GM18867 (cell line): ENCODE measurements around the gene RBFA.
"Not testable (repeated sequence)": the region's sequence is repeated elsewhere in the genome, so short reads cannot be mapped to it uniquely, and the experiment has no call there.

Source experiments
- ATAC-seq: cut with Tn5 transposase; IDR thresholded peaks from one replicate; pipeline ENCODE4 v1.9.1; 2021; ENCODE audit warnings: mild to moderate bottlenecking, moderate library complexity; ENCODE audit not compliant: unreplicated experiment

Gene RBFA, protein sequence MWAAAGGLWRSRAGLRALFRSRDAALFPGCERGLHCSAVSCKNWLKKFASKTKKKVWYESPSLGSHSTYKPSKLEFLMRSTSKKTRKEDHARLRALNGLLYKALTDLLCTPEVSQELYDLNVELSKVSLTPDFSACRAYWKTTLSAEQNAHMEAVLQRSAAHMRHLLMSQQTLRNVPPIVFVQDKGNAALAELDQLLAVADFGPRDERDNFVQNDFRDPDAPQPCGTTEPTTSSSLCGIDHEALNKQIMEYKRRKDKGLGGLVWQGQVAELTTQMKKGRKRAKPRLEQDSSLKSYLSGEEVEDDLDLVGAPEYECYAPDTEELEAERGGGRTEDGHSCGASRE

DNA sequence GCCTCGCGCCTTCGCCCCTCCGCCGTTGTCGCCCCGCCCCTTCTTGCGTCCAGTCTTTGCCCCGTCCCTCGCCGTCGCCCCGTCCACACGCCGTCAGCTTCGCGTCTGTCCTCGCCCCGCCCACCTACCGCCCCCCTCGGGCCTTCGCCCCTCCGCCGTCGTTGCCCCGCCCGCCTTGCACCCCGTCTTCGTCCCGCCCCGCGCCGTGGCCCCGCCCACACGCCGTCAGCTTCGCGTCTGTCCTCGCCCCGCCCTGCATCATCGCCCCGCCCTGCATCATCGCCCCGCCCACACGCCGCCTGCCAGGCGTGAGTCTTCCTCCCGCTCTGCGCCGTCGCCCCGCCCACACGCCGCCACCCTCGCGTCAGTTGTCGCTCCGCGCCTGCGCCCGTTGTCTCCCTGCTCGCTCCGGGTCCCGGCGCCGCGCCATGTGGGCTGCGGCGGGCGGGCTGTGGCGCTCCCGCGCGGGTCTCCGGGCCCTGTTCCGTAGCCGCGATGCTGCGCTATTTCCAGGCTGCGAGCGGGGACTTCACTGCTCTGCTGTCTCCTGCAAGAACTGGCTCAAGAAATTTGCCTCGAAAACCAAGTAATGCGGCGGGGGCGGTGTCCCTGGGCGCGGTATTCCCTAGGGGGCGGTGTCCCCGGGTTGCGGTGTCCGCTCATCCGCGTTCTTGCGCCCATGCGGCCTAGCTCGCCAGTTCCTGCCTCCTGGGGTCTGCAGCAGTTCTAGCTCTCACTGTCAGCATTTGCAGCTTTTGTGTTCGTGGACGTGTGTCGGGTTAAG is at the start of gene RBFA:
RBFA (plus strand) TSS at position 367 of the 784 bp plus-strand sequence; CDS start at position 429, 62 bp downstream.
- peak; percentile 75 for ATAC-seq

DNA sequence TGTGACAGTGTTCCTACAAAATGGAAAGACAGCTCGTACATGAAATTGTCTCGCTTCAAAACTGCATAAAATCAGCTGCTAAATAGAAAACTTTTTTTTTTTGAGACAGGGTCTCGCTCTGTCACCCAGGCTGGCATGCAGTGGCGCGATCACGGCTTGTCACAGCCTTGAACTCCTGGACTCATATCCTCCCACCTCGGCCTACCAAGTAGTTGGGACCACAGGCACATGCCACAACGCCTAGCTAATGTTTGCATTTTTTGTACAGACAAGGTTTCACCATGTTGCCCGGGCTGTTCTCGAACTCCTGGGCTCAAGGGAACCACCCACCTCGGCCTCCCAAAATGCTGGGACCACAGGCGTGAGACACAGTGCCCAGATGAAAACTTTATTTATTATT is 49.1 kb upstream of the RBFA start:
- ATAC-seq, result no peak

DNA sequence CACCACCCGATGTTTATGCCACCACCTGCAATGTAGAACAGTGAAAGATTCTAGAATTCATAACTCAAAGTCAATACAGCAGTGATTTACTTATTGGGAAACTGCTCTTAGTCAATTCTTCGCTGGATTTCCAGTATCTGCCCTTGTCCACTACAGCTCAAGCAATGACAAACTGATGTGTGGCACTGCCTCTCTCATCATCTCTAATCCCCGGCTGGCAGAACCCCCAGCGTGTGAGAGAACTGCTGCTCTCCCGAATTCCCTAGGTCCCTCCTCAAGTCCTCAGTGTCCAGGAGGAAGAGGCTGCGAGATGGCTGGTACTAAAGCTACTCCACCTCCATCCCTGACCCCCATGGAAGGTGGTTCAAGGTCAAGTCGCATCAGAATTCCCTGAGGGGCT is 47.5 kb upstream of the RBFA start:
- no peak for ATAC-seq

DNA sequence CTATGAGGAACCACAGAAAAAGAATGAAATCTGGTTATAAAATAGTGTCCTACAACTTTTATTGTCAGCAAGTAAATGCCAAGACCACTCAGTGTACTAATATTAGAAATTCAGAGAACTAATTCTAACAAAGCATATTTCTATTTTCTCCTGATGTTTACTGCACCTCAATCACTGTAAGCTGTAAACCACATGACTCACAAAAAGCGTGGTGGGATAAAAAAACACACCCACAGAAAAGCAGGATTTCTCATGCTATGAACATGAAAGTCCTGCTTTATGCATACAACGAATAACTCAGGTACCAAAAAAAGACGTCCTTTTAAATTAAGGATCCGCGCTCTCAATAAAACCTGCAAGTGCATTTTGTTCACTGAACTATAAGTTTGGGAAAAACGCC is 46.7 kb upstream of the RBFA start:
- ATAC-seq, result no peak

DNA sequence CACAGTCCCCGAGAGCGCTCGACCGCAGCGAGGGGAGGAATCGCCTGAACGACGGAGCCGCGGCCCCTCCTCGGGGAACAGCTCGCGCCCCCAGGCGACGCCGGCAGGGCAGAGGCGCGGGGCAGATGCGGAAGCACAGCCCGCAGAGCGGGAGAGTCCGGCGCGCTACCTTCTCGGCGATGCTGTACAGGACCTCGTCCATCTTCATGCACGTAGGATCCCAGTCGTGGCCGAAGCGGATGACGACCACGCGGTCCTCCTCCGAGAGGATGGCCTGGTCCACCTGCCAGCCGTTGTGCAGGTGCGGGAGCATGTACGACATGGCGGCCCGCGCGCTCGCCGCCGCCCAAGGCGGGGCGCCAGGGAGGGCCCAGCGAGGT is 46.2 kb upstream of the RBFA start:
- ATAC-seq, result peak; percentile 63

DNA sequence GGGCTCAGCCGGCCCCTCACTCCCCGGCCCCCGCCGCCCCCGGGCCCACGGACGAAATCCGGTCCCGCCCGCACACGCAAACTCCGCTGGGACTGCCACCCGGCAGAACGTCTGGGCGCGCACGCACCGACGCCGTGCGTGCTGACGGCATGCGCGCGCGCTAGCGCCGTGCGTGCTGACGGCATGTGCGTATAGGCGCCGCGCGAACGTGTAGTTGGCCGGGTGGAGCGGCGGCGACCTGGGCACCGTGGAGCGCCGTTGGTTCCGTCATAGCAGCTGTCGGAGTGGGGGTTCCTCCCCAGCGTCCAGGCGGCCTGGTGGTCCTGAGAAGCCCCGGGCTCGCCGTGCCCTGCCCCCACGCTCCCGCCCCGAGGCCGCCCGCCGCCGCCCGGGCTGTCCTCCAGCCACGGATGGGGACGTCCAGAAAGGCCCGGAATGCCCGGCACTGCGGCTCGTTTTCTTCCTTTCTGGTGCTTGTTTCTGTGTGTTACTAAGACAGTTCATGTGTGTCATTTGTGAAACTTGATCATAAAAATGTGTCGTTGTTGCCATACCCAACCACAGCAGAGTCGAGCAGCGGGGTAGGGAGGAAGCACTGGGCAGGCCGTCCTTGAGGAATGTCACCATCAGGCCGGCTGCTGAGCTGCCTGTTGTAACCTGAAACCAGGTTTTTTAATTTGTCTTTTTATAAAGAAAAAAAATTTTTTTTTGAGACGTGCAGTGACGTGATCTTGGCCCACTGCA is 45.6 kb upstream of the RBFA start, which contains the start of gene TXNL4A:
TXNL4A (minus strand) TSS at position 113 of the 744 bp plus-strand sequence. CDS start 171 bp downstream, outside the sequence.
- peak; percentile 98 for ATAC-seq

DNA sequence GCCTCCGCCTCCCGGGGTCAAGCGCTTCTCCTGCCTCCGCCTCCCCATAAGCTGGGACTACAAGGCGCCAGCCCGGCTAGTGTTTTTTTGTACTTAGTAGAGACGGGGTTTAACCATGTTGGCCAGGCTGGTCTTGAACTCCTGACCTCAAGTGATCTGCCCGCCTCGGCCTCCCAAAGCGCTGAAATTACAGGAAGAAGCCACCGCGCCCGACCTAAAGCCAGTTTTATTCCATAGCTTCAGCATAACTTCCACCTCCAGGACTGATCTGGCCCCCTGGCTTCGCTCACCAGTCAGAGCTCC is 45.1 kb upstream of the RBFA start:
- ATAC-seq, result no peak

DNA sequence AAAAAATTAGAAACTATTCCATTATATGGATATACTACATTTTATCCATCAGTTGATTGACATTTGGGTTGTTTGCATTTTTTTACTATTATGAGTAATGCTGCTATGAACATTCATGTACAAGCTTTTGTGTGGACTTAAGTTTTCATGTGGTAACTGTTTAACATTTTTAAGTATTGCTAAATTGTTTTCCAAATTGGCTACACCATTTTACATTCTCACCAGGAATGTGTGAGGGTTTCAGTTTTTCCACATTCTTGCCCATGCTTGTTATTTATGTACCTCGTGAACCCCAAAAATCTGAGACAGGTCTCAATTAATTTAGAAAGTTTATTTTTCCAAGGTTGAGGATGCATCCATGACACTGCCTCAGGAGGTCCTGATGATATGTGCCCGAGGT is 42.7 kb upstream of the RBFA start:
- ATAC-seq, result no peak

DNA sequence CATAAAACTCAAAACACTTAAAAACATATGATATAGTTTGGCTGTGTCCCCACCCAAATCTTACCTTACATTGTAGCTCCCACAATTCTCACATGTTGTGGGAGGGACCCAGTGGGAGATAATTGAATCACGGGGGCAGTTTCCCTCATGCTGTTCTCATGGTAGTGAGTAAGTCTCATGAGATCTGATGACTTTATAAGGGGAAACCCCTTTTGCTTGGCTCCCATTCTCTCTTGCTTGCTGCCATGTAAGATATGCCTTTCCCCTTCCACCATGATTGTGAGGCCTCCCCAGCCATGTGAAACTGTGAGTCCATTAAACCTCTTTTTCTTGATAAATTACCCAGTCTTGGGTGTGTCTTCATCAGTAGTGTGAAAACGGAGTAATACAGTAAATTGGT is 34.5 kb upstream of the RBFA start:
- ATAC-seq, result not testable (repeated sequence)

DNA sequence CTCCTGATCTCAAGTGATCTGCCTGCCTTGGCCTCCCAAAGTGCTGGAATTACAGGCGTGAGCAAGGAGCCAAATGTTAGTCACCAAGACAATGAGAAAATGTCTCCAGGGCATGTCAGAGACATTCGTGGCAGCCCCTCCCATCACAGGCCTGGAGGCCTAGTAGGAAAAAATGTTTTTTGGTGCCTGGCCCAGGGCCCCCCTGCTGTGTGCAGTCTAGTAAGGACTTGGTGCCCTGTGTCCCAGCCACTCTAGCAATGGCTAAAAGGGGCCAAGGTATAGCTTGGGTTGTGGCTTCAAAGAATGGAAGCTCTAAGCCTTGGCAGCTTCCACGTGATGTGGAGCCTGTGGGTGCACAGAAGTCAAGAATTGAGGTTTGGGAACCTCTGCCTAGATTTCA is 33.4 kb upstream of the RBFA start:
- no peak for ATAC-seq

DNA sequence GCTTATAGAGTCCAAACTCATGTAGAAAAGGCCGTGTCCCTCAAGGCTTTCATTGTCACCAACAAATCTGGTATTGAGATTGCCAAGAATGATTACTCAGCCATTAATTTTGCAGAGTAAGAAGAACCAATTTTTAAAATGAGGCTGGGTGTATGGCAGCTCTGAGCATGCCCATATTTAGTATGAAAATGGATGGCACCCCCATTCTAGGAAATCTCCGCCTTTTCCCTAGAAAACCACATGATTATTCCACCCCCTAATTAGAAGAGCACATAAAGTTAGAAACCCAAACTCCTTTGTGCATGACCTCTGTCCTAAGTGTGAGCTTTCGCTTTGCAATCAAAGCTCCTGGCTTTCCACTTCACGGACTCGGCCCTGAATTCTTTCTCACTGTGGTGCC is 31.8 kb upstream of the RBFA start:
- no peak for ATAC-seq

DNA sequence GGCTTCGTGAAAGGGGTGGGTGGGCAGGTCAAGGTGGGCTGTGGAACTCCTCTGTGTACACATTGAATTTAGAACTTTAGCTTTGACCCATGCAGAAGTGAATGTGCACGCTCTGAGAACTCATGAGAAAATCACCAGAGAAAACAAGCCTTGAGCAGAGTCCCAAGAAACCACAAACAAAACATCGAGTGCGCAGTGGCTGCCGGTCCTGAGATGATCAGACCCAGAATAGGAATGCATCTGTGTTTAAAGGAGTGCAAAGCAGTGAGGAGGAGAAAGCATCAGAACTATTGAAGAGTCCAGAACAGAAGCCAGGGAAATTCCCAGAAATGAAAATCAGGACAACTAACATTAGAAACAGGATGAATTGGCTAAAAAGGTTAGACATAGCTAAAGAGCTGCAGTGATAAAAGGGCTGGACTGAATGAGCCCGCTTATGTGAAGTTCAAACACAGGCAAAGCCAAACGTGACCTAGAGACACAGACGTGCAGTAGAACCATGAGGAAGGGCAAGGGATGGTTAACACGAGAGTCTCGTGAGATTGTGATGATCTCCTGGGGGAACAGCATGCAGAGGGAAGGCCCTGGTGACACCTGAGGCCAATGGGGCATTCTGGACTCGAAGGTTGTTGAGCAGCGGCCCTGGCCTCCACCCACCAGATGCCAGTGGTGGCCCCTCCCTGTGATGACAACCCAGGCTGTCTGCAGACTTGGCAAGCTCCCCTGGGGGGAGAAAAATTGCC is 29.5 kb upstream of the RBFA start:
- no peak for ATAC-seq

DNA sequence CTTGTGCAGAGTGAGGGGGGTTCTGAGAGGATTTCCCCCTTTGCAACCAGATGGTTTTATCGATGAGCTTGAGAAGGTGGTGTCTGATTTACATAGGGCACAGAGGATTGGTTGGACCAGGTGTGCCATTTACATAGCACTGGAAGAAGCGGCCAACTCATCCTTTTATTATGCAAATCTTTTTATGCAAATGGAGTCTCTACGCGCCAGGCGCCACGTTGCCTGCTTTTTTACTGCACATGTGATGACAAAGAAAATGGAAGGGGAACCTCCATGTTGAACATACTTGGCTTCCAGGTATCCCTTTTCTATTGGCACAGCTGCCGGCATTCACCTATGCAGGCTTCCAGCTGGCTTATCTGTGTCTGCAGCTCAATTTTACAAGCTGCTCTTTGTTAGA is 27.5 kb upstream of the RBFA start:
- ATAC-seq, result no peak

DNA sequence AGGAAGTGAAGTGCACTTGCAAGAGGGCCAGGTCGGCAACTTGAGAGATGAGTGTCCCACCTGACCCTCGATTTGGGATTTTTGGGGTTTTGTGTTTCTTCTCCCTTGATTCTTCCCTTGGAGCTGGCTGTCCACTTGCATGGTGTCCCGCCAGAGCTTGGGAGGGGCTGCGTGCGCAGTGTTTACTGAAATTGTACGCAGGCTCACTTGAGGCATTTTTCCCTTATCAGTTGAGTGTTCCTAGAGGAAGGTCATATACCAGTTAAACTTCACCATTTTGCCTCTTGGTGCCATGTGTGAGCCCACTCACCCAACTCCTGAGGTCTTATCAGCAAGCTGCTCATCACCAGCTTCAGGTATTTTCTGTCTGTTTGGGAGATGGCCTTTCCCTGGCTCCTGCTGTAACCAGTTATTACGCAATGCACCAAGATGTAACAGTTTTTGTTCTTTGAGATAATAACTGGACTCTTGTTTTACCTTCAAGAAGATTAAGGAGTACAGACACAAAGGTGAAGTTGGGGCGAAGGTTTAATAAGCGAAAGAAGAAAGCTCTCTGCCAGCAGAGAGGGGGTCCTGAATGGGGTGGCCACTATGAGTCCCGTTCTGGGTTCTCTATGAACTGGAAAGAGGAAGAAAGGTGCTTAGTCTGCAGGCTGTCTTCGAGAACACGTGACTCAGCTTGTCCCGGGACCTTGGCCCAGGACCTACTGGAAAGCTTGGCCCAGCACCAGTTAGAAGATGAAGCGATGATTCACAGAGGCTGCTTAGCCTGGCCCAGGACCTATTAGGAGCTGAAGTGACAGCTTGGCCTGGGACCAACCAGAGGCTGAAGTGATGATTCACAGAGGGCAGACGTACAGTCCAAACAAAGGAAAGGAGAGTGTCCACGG is 24.3 kb upstream of the RBFA start:
- no peak for ATAC-seq

DNA sequence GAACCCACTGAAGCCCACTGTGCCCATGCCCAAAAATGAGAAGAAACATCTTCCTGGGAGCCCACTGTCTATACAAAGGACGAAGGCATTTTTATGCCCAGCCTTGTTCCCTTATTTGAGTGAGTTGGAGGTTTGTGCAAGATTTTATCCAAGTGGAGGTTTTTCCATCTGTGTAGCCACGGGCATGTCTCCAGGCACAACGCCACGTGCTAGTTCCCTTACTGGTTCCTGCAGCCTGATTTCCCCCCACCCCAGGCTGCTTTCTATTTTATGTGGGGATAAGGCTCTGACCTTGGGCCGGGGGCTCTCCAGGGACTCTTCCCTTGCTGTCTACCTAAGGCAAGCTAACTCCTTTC is 23.7 kb upstream of the RBFA start:
- no peak for ATAC-seq

DNA sequence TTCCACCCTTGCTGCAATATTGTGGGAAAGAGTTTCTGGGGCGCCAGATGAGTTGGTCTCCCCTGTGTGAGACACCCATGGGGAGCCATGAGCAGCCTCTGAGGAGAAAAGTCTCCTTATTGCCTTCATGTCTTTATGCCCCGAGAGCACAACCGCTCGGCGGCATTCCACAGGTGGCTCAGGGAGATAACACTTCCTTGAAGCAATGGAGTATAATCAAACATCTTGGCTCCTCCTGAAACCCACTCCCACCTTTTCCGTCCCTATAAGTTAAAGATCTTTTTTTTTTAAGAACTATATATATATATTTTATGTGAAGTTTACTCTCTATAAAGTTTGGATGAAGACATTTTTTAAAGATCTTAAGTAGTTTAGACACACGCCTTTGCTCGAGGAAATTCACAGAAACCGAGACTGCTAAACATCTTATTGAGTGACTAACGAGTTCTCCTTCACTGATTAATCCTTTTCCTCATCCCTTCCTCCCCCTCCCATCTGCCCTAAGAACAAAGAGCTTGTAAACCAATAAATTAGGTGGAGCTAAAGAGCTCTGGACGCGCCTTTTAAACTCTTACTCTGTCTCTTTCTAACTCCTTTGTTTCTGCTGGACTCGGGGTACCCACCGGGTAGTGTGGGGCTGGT is 22.6 kb upstream of the RBFA start:
- ATAC-seq, result not testable (repeated sequence)

DNA sequence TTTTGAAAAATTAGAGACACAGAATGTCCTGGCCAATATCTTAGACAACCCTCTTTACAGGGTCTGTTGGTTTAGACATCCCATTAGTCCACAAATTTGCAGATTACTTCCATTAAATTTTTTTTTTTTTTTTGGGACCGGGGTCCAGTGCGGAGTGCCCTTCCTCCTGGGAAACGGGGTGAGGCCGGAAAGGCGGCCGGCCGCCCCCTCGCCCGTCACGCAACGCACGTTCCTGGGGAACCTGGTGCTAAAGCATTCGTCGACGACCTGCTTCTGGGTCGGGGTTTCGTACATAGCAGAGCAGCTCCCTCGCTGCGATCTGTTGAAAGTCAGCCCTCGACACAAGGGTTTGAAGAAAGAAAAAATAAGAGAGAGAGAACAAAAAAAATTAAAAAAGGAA is 21.5 kb upstream of the RBFA start:
- ATAC-seq, result no peak

DNA sequence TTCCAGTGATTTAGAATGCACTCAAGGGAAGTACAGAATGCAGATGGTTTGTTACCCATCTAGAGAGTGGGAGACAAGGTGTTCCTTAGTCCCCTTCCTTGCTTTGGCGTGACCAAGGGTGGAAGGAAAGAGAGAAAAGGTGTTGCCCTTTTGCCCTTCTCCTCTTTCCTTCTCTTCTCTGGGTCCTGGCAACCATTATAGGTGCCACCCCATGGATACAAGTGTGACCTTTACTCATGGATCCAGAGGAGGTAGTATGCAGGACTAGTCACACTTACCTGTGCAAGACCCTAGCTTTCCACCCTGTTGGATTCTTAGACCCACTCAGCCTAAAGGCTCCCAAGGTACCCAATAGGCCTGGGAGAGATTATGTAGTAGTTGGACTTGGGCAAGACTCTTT is 11.6 kb upstream of the RBFA start:
- no peak for ATAC-seq

DNA sequence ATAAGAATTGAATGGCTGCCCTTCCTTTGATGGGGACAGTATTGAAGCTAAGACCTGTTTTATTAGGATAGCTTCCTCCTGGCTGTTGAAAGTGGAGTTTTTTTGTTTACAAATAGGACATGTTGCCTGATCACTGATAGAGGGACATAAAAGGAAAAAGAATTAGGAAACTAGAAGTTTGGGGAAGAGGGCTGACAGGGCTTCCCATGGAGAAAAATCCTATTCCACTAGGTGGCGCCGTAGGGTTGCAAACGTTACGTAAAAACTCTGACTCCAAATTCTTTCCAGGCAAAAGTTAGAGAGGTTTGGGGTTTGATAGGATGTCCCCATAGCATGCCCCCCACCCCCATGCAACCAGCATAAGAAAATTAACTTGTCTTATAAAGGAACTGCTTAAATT is 11.1 kb upstream of the RBFA start:
- no peak for ATAC-seq

DNA sequence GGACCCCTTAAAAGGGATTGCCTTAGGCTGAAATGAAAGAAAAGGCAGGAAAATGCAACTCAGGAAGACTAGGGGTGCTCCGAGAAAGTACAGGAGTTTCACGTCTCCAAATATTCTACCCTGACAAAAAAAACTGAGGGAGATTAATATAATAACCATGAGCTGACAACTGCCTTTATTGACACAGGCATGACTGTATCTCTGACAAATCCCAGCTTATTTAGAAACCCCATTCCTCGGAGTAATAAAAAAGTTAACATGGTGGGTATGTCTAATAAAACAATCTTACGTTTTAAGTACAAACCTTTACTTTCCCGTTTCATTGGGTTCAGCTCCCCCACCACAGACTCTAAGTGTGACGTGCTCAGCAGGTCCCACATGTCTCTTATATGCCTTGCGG is 7.9 kb upstream of the RBFA start:
- ATAC-seq, result no peak
